HepG2 (cell line): ENCODE measurements around the gene PIK3CB. TPM values are rescaled to one million over a fixed set of nuclear protein-coding genes. Genes with fewer than 3 reads are reported as not detected.

Source experiments
- ATAC-seq: fragments of 200-7000 bp; cut with Tn5 transposase; 3 replicates; pipeline ENCODE4 v1.9.1; 2020; ENCODE audit warnings: mild to moderate bottlenecking, moderate library complexity
- BruUV-seq: library from RNA; stranded (reverse); fragments of 400-500 nt; replicated peaks from 2 replicates; lab custom pipeline; 2021; lab: Mats Ljungman, UMichigan
- CTCF ChIA-PET: fragments of 300-600 bp; formaldehyde crosslinking; extraction: SDS; loops from one replicate; lab custom pipeline; 2021; ENCODE audit warnings: low total read pairs, inconsistent platforms, low intra/inter-chr PET ratio; lab: Yijun Ruan, JAX
- POLR2A ChIA-PET: fragments of 350-600 bp; sonication (Branson Sonifier 250); formaldehyde crosslinking; loops from one replicate; lab custom pipeline; 2020; ENCODE audit warnings: antibody characterized with exemption, inconsistent platforms; lab: Yijun Ruan, JAX
- DNase-seq: peaks from one replicate; pipeline ENCODE4 v3.0.0-alpha.2; 2015; ENCODE audit warnings: low spot score
- FAIRE-seq: peaks from 3 replicates; lab custom pipeline; 2011; peaks lifted over from hg19 to GRCh38; lab: Jason Lieb, UNC
- H2AFZ ChIP-seq: one replicate; pipeline ENCODE4 v1.6.1; 2011; ENCODE audit warnings: low read length, inconsistent platforms
- H3K27ac ChIP-seq: fragments of 300-600 bp; 3 replicates; pipeline ENCODE4 v1.8.0; 2011; ENCODE audit warnings: mixed run types, mild to moderate bottlenecking, mixed read lengths, low read length, inconsistent platforms; ENCODE audit not compliant: insufficient read depth; ENCODE audit errors: extremely low read length
- H3K27me3 ChIP-seq, 2 experiments: fragments of 200-600 bp in 1 of 2; 2 replicates in 1 of 2; 3 replicates in 1 of 2; pipeline versions ENCODE4 v1.6.0 to v1.8.0; 2011; ENCODE audit warnings: low read length in 2 of 2, mild to moderate bottlenecking in 2 of 2, moderate library complexity in 2 of 2, inconsistent platforms in 1 of 2; ENCODE audit not compliant: insufficient read depth in 2 of 2, control insufficient read depth in 1 of 2
- H3K36me3 ChIP-seq, 2 experiments: fragments of 200-600 bp in 1 of 2; replicated peaks in 1 of 2; 2 replicates in 1 of 2; 3 replicates in 1 of 2; pipeline versions ENCODE4 v1.5.1 to v1.8.0; 2011; ENCODE audit warnings: low read length in 2 of 2, inconsistent platforms in 1 of 2; ENCODE audit not compliant: insufficient read depth in 2 of 2, control insufficient read depth in 1 of 2
- H3K4me1 ChIP-seq: 2 replicates; pipeline ENCODE4 v1.5.1; 2012; ENCODE audit warnings: low read length, inconsistent platforms; ENCODE audit not compliant: insufficient read depth
- H3K4me2 ChIP-seq: 2 replicates; pipeline ENCODE4 v1.6.0; 2011; ENCODE audit warnings: low read depth, low read length, inconsistent platforms
- H3K4me3 ChIP-seq, 3 experiments: fragments of 200-600 bp in 1 of 3; sonication (generic), shearing (Covaris generic) in 1 of 3; replicated peaks in 1 of 3; 2 replicates each; pipeline ENCODE4 v1.5.1; 2011 to 2016; ENCODE audit warnings: low read length in 3 of 3, inconsistent platforms in 2 of 3, low read depth in 2 of 3, mild to moderate bottlenecking in 2 of 3, control low read depth in 1 of 3, mixed read lengths in 1 of 3; ENCODE audit not compliant: insufficient read depth in 1 of 3
- H3K79me2 ChIP-seq: one replicate; pipeline ENCODE4 v1.6.1; 2011; ENCODE audit warnings: low read length, inconsistent platforms; ENCODE audit not compliant: insufficient read depth
- H3K9ac ChIP-seq: 2 replicates; pipeline ENCODE4 v1.6.0; 2011; ENCODE audit warnings: mild to moderate bottlenecking, low read depth, low read length, inconsistent platforms; ENCODE audit not compliant: insufficient read depth
- H3K9me3 ChIP-seq: 2 replicates; pipeline ENCODE4 v1.5.1; 2012; ENCODE audit warnings: mild to moderate bottlenecking, low read length
- H4K20me1 ChIP-seq: 2 replicates; pipeline ENCODE4 v1.6.0; 2011; ENCODE audit warnings: inconsistent platforms, mild to moderate bottlenecking, low read length, moderate library complexity; ENCODE audit not compliant: insufficient read depth
- BRD4 ChIP-seq: sonication (generic); formaldehyde crosslinking; IDR thresholded peaks from 2 replicates; pipeline ENCODE4 v1.4.0; 2020; ENCODE audit warnings: missing genetic modification reagents
- CREM ChIP-seq, 2 experiments: sonication (generic) in 1 of 2; formaldehyde crosslinking in 1 of 2; IDR thresholded peaks; 2 replicates each; pipeline versions ENCODE4 v1.4.0 to v1.6.1; 2016 to 2020; ENCODE audit warnings: antibody characterized with exemption in 1 of 2, mild to moderate bottlenecking in 1 of 2, missing genetic modification reagents in 1 of 2
- DPF2 ChIP-seq: sonication (generic); formaldehyde crosslinking; IDR thresholded peaks from 2 replicates; pipeline ENCODE4 v1.4.0; 2020; ENCODE audit warnings: mild to moderate bottlenecking, low read depth, missing genetic modification reagents, borderline replicate concordance
- E2F5 ChIP-seq: sonication (generic); formaldehyde crosslinking; conservative IDR thresholded peaks from 2 replicates; pipeline ENCODE4 v1.4.0; 2020; ENCODE audit warnings: missing genetic modification reagents
- ESRRA ChIP-seq: sonication (generic); formaldehyde crosslinking; IDR thresholded peaks from 2 replicates; pipeline ENCODE4 v1.5.1; 2020; ENCODE audit warnings: mild to moderate bottlenecking, low read depth, missing genetic modification reagents
- HIVEP1 ChIP-seq: sonication (generic); formaldehyde crosslinking; IDR thresholded peaks from 2 replicates; pipeline ENCODE4 v1.4.0; 2020; ENCODE audit warnings: mild to moderate bottlenecking, missing genetic modification reagents
- HOXA3 ChIP-seq: sonication (generic); formaldehyde crosslinking; IDR thresholded peaks from 2 replicates; pipeline ENCODE4 v1.5.0; 2020; ENCODE audit warnings: missing genetic modification reagents
- LCORL ChIP-seq, 2 experiments: fragments of 450-650 bp in 1 of 2; sonication (generic) in 1 of 2; formaldehyde crosslinking in 1 of 2; IDR thresholded peaks; 2 replicates each; pipeline versions ENCODE4 v1.5.0 to v1.6.1; 2017 to 2020; ENCODE audit warnings: antibody characterized with exemption in 1 of 2, missing genetic modification reagents in 1 of 2
- NAIF1 ChIP-seq: sonication (generic); formaldehyde crosslinking; IDR thresholded peaks from 2 replicates; pipeline ENCODE4 v1.5.0; 2020; ENCODE audit warnings: mild to moderate bottlenecking, missing genetic modification reagents, borderline replicate concordance
- NFYC ChIP-seq: IDR thresholded peaks from 2 replicates; pipeline ENCODE4 v1.6.1; 2016; ENCODE audit warnings: missing genetic modification reagents, missing compliant biosample characterization
- RXRB ChIP-seq: IDR thresholded peaks from 2 replicates; pipeline ENCODE4 v1.6.1; 2016; ENCODE audit warnings: borderline replicate concordance, missing genetic modification reagents, missing compliant biosample characterization
- SRSF1 ChIP-seq: fragments of 200-400 bp; formaldehyde crosslinking; optimal IDR thresholded peaks from 2 replicates; pipeline ENCODE3; 2017; ENCODE audit warnings: mild to moderate bottlenecking, low read depth, low read length, moderate library complexity
- TEF ChIP-seq: sonication (generic); formaldehyde crosslinking; IDR thresholded peaks from 2 replicates; pipeline ENCODE4 v1.5.0; 2020; ENCODE audit warnings: missing genetic modification reagents
- ZC3H13 ChIP-seq: sonication (generic); formaldehyde crosslinking; IDR thresholded peaks from 2 replicates; pipeline ENCODE4 v1.8.1; 2023; ENCODE audit warnings: mild to moderate bottlenecking, missing genetic modification reagents, moderate library complexity
- ZMYM2 ChIP-seq: sonication (generic); formaldehyde crosslinking; IDR thresholded peaks from 2 replicates; pipeline ENCODE4 v1.8.0; 2022; ENCODE audit warnings: mild to moderate bottlenecking, missing genetic modification reagents
- ZNF234 ChIP-seq: sonication (generic); formaldehyde crosslinking; conservative IDR thresholded peaks from 2 replicates; pipeline ENCODE4 v1.5.1; 2020; ENCODE audit warnings: mild to moderate bottlenecking, missing genetic modification reagents
- ZNF33B ChIP-seq: sonication (generic); formaldehyde crosslinking; IDR thresholded peaks from 2 replicates; pipeline ENCODE4 v1.5.1; 2020; ENCODE audit warnings: mild to moderate bottlenecking, missing genetic modification reagents
- ZNF343 ChIP-seq: sonication (generic); formaldehyde crosslinking; IDR thresholded peaks from 2 replicates; pipeline ENCODE4 v1.4.0; 2020; ENCODE audit warnings: mild to moderate bottlenecking, missing genetic modification reagents
- ZNF780A ChIP-seq: sonication (generic); formaldehyde crosslinking; IDR thresholded peaks from 2 replicates; pipeline ENCODE4 v1.8.0; 2022; ENCODE audit warnings: mild to moderate bottlenecking, missing genetic modification reagents, moderate library complexity
- ZNF790 ChIP-seq: sonication (generic); formaldehyde crosslinking; IDR thresholded peaks from 2 replicates; pipeline ENCODE4 v1.8.0; 2022; ENCODE audit warnings: missing genetic modification reagents, mild to moderate bottlenecking, borderline replicate concordance
- WGBS: methylation state at CpG from one replicate; pipeline ENCODE4 v1.1.6; 2017; ENCODE audit warnings: low lambda C conversion rate; 5-methylcytosine and 5-hydroxymethylcytosine counted together
- in situ Hi-C: cut with HindIII; loops from 2 replicates; pipeline ENCODE4 v1.10.0; 2017; ENCODE audit warnings: low pct_unique_long_range_greater_than_20kb; ENCODE audit not compliant: extremely low pct_ligation_motif_present
- intact Hi-C: fragments of 100-400 bp; cut with micrococcal nuclease; formaldehyde crosslinking; loops from one replicate; pipeline ENCODE4 v1.10.0; 2022; ENCODE audit not compliant: unreplicated experiment
- polyA plus RNA-seq, 8 experiments: library from polyadenylated mRNA; depleted of rRNA in 3 of 8; stranded (reverse) in 7 of 8; unstranded in 1 of 8; fragments of >200 nt; fragmentation: Illumina TruSeq in 4 of 8; extraction: Trizol in 4 of 8; gene quantifications; 2 replicates each; pipeline versions ENCODE4 v1.2.1 to v1.2.3, GENCODE V29; 2011 to 2016; ENCODE audit warnings: low read depth in 4 of 8, missing spikeins in 1 of 8, mixed read lengths in 1 of 8; ENCODE audit not compliant: insufficient read depth in 1 of 8
- total RNA-seq, 5 experiments: library from RNA; depleted of rRNA; stranded (reverse); fragments of >200 nt; fragmentation: Illumina TruSeq; extraction: Trizol; gene quantifications; 2 replicates each; pipeline ENCODE4 v1.2.3, GENCODE V29; 2016; ENCODE audit warnings: low read depth in 1 of 5
- TF ChIP-seq, protein P1 (sequence below): sonication (generic); formaldehyde crosslinking; IDR thresholded peaks from 2 replicates; pipeline ENCODE4 v1.4.0; 2020; ENCODE audit warnings: mild to moderate bottlenecking, missing genetic modification reagents
- TF ChIP-seq, protein P2 (sequence below): sonication (generic); formaldehyde crosslinking; IDR thresholded peaks from 2 replicates; pipeline ENCODE4 v1.4.0; 2020; ENCODE audit warnings: low read depth, mild to moderate bottlenecking, missing genetic modification reagents

PIK3CB gene
- total and polyA plus RNA-seq, 2 of the 13 experiments (the other 11 are each of a cell fraction or from before 2014, with no cell fraction given), result 6.6 to 18.7 TPM

- no peak for TF ChIP-seq NFYC (CRISPR knock-in tag)
- TF ChIP-seq ZC3H13, result no peak
- TF ChIP-seq, protein P1, sequence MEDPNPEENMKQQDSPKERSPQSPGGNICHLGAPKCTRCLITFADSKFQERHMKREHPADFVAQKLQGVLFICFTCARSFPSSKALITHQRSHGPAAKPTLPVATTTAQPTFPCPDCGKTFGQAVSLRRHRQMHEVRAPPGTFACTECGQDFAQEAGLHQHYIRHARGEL (CRISPR knock-in tag), result no peak
- no peak for TF ChIP-seq HIVEP1 (CRISPR knock-in tag)
- no peak for TF ChIP-seq SRSF1
- no peak for TF ChIP-seq E2F5
- TF ChIP-seq LCORL (IDR thresholded peaks at IDR 0.05), result no peak
- no peak for TF ChIP-seq LCORL (CRISPR knock-in tag; IDR thresholded peaks at IDR 0.05)
Measured at GRCh38 chr3:138620431-138620830, 214.3 kb downstream of the PIK3CB start (continued).

DNA sequence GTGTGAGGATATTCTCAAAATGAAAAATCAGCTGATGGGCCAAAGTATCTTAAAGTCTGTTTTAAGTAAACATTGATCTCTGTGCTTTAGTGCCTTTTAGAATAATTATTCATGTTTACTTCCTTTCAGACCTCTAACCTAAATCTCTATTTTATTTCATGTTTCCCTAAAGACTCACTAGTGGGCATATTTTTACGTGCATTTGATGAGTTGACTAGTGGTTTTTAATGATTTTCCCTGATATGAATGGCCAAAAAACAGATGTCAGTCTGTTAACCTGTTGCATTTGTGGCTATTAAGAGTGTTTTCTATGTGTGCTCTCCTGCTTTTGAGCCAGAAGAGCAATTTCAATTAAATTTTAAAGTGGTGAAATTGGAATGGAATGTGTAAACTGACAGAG is 219.3 kb downstream of the PIK3CB start:
- no peaks in the 10 kb centered on the region for H3K4me1 ChIP-seq
- H3K36me3 ChIP-seq, result no peaks in the 10 kb centered on the region
- H3K4me2 ChIP-seq, result no peak overlapping the region
- no peak for ATAC-seq
- no peaks in the 10 kb centered on the region for H3K9me3 ChIP-seq
- no peaks in the 10 kb centered on the region for H3K27me3 ChIP-seq
- intact Hi-C loops, result no loop called here
- ChIA-PET POLR2A (no interaction called here), CTCF (no interaction called here)
- no peak for TF ChIP-seq RXRB (CRISPR knock-in tag)
- no peak for TF ChIP-seq TEF
- TF ChIP-seq ESRRA, result no peak
- TF ChIP-seq DPF2, result no peak
- no peak for TF ChIP-seq BRD4
- no peak for TF ChIP-seq ZNF343 (CRISPR knock-in tag)
- TF ChIP-seq ZNF780A (CRISPR knock-in tag), result no peak
- no peak for TF ChIP-seq HOXA3 (CRISPR knock-in tag)
- no peak for TF ChIP-seq CREM (IDR thresholded peaks at IDR 0.05)
- TF ChIP-seq CREM (CRISPR knock-in tag; IDR thresholded peaks at IDR 0.05), result no peak
- no peak for TF ChIP-seq ZNF790 (CRISPR knock-in tag)
- no peak for TF ChIP-seq ZNF33B (CRISPR knock-in tag)
- no peak for TF ChIP-seq ZMYM2 (CRISPR knock-in tag)
- TF ChIP-seq ZNF234 (CRISPR knock-in tag), result no peak
- TF ChIP-seq, protein P2, sequence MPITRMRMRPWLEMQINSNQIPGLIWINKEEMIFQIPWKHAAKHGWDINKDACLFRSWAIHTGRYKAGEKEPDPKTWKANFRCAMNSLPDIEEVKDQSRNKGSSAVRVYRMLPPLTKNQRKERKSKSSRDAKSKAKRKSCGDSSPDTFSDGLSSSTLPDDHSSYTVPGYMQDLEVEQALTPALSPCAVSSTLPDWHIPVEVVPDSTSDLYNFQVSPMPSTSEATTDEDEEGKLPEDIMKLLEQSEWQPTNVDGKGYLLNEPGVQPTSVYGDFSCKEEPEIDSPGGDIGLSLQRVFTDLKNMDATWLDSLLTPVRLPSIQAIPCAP (CRISPR knock-in tag), result no peak
- no peak for TF ChIP-seq NAIF1 (CRISPR knock-in tag)
- no TSS peak for BruUV-seq
- H3K4me3 ChIP-seq, result no peak overlapping the region
- no peak for DNase-seq
- H4K20me1 ChIP-seq, result no peaks in the 10 kb centered on the region; the same call in 1 of the 2 replicates
- no peak overlapping the region for H2AFZ ChIP-seq
- H3K9ac ChIP-seq, result no peak overlapping the region
- H3K79me2 ChIP-seq, result peaks cover 2% of the 10 kb centered on the region
- in situ Hi-C loops, result no loop called here
- FAIRE-seq, result no peak
- WGBS, result 94% methylated on average over 1 of the region's 1 CpG
- no peak overlapping the region for H3K27ac ChIP-seq
